BE2C (cell line): ENCODE data around the gene HELZ.

Experiments used
- DNase-seq: peaks from one replicate; pipeline ENCODE4 v3.0.0-alpha.2; 2020
- H3K27me3 ChIP-seq: fragments of 250-450 bp; sonication (Bioruptor Pico); 2 replicates; pipeline ENCODE4 v1.5.1; 2020; ENCODE audit warnings: mild to moderate bottlenecking
- H3K36me3 ChIP-seq: fragments of 250-450 bp; sonication (Bioruptor Pico); 2 replicates; pipeline ENCODE4 v1.5.1; 2020; ENCODE audit warnings: mild to moderate bottlenecking
- H3K4me1 ChIP-seq: fragments of 250-450 bp; sonication (Bioruptor Pico); 2 replicates; pipeline ENCODE4 v1.5.1; 2020
- H3K4me3 ChIP-seq: 2 replicates; pipeline ENCODE4 v1.5.1; 2011; ENCODE audit warnings: low read depth, low read length
- H3K9me3 ChIP-seq: fragments of 250-450 bp; sonication (Bioruptor Pico); 2 replicates; pipeline ENCODE4 v1.5.1; 2020
- TF ChIP-seq, protein P1 (sequence below): IDR thresholded peaks from 2 replicates; pipeline ENCODE4 v1.5.1; 2012; ENCODE audit warnings: mild to moderate bottlenecking, low read depth, low read length

Gene HELZ

DNA sequence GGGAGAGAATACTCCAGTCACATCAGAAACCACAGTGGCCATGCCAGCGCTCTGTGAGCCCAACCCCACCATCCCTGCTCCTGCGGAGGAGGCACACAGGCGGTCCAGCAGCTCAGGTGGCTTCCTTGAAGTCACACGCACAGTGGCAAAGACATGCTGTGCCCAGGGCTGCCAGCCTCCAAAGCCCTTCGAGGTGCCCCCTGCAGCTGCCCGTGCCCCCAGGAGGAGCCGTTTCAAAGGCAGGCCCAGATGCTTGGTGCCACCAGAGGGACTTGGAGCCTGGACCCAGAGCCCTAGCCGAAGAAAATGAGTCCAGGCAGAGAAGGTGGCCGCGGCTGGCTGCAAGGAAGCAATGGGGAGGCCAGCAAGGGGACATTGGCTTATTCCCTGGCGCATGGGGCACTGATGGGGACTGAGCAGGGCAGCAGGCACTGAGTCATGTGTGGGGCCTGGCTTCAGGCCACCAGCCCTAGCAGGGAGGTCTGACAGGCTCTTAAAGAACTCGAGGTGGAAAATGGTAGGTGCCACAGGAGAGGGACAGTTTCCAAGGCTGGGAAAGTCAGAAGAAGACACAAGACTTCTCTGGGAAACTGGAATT lies 217.9 kb downstream of the HELZ start:
- TF ChIP-seq, protein P1, sequence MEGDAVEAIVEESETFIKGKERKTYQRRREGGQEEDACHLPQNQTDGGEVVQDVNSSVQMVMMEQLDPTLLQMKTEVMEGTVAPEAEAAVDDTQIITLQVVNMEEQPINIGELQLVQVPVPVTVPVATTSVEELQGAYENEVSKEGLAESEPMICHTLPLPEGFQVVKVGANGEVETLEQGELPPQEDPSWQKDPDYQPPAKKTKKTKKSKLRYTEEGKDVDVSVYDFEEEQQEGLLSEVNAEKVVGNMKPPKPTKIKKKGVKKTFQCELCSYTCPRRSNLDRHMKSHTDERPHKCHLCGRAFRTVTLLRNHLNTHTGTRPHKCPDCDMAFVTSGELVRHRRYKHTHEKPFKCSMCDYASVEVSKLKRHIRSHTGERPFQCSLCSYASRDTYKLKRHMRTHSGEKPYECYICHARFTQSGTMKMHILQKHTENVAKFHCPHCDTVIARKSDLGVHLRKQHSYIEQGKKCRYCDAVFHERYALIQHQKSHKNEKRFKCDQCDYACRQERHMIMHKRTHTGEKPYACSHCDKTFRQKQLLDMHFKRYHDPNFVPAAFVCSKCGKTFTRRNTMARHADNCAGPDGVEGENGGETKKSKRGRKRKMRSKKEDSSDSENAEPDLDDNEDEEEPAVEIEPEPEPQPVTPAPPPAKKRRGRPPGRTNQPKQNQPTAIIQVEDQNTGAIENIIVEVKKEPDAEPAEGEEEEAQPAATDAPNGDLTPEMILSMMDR: no peak
- DNase-seq: no peak
- Histone ChIP-seq H3K36me3 (peaks cover 5% of the 10 kb centered on the region), H3K4me1 (no peaks in the 10 kb centered on the region), H3K4me3 (no peak overlapping the region), H3K27me3 (no peaks in the 10 kb centered on the region), H3K9me3 (no peaks in the 10 kb centered on the region)

DNA sequence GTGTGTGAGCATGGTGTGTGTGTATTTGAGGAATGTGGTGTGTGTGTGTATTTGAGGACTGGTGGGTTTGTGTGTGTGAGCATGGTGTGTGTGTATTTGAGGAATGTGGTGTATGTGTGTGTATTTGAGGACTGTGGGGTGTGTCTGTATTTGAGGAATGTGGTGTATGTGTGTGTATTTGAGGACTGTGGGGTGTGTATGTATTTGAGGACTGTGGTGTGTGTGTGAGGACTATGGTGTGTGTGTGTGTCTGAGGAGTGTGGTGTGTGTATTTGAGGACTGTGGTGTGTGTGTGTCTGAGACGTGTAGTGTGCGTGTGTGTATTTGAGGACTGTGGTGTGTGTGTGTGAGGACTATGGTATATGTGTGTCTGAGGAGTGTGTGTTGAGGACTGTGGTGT lies 218.7 kb downstream of the HELZ start:
- no peaks in the 10 kb centered on the region for H3K27me3 ChIP-seq
- H3K36me3 ChIP-seq: peaks cover 9% of the 10 kb centered on the region
- H3K4me3 ChIP-seq: no peak overlapping the region
- H3K4me1 ChIP-seq: peaks cover 4% of the 10 kb centered on the region; the same call in 1 of the 2 replicates
- TF ChIP-seq, protein P1: no peak
- no peaks in the 10 kb centered on the region for H3K9me3 ChIP-seq
- DNase-seq: no peak

GRCh38 chr17:67025216-67025792 lies 219.7 kb downstream of the HELZ start:
- peaks cover 12% of the 10 kb centered on the region for H3K4me1 ChIP-seq
- H3K36me3 ChIP-seq: peaks cover 10% of the 10 kb centered on the region
- no peaks in the 10 kb centered on the region for H3K27me3 ChIP-seq
- no peak for DNase-seq
- no peaks in the 10 kb centered on the region for H3K9me3 ChIP-seq
- TF ChIP-seq, protein P1: no peak
- H3K4me3 ChIP-seq: no peak overlapping the region

GRCh38 chr17:67024736-67025135 lies 220.3 kb downstream of the HELZ start:
- no peak overlapping the region for H3K4me3 ChIP-seq
- no peak for DNase-seq
- no peaks in the 10 kb centered on the region for H3K9me3 ChIP-seq
- TF ChIP-seq, protein P1: no peak
- H3K27me3 ChIP-seq: no peaks in the 10 kb centered on the region
- H3K36me3 ChIP-seq: peaks cover 10% of the 10 kb centered on the region
- H3K4me1 ChIP-seq: peaks cover 18% of the 10 kb centered on the region

DNA sequence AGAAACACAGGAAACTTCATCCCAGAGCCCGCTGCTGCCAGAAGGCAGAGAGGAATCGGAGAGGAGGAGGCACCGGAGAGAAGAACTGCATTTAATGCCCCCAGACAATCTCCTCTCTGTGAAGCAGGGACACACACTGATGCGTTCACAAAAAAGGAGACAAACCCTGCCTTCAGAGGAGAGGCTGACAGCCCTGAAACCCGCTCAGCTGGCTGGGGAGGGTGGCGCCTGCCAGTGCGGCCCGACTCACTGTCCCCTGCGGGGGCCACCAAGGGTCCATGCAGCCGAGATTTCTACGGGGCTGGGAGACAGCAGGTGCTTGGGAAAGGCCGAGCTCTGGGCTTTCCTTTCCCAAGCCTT lies 222.6 kb downstream of the HELZ start:
- H3K4me1 ChIP-seq: peaks cover 40% of the 10 kb centered on the region
- no peaks in the 10 kb centered on the region for H3K27me3 ChIP-seq
- TF ChIP-seq, protein P1: no peak
- no peak overlapping the region for H3K4me3 ChIP-seq
- no peak for DNase-seq
- H3K9me3 ChIP-seq: no peaks in the 10 kb centered on the region
- peaks cover 10% of the 10 kb centered on the region for H3K36me3 ChIP-seq

DNA sequence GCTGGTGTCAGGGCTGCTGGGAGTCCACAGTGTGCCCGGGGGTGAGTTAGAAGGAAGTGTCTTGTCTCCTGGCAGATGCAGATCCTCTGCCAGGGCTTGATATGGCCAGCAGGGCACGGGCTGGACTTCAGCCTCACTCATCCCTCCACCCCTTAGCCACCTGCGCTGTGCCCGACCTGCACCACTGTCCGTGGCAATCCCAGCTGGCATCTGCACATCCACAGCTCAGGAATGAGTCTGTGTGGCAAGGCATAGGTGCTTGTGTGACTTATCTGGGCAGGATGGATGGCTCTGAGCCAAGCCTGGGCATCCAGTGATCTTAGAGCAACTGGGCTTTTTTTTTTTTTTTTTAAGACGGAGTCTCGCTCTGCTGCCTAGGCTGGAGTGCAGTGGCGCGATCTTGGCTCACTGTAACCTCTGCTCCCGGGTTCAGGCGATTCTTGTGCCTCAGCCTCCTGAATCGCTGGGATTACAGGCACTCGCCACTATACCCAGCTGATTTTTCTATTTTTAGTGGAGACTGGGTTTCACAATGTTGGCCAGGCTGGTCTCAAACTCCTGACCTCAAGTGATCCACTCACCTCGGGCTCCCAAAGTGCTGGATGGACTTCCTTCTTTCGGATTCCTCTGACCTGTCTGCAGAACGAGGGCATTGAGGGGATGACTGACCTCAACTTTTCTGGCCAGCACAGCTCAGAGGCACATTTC lies 223.1 kb downstream of the HELZ start:
- H3K9me3 ChIP-seq: no peaks in the 10 kb centered on the region
- peaks cover 10% of the 10 kb centered on the region for H3K36me3 ChIP-seq
- no peak overlapping the region for H3K4me3 ChIP-seq
- peaks cover 44% of the 10 kb centered on the region for H3K4me1 ChIP-seq
- DNase-seq: no peak
- no peaks in the 10 kb centered on the region for H3K27me3 ChIP-seq
- TF ChIP-seq, protein P1: no peak
